Measurements from ENCODE around the gene SCN8A.
"Not testable (repeated sequence)": the region's sequence is repeated elsewhere in the genome, so short reads cannot be mapped to it uniquely, and the experiment has no call there.

The SCN8A gene

GRCh38 chr12:51797301-51797700 lies 206.3 kb downstream of the SCN8A start:
- no peak overlapping the region for H3K27ac ChIP-seq (ENCODE audit: low read depth, low read length)
- H3K9ac ChIP-seq (ENCODE audit: low read length): no peak overlapping the region
- no peaks in the 10 kb centered on the region for H3K36me3 ChIP-seq (ENCODE audit: control insufficient read depth, insufficient read depth, low read length)
- H3K4me1 ChIP-seq (ENCODE audit: control insufficient read depth, insufficient read depth, low read length): no peaks in the 10 kb centered on the region
- H3K27me3 ChIP-seq (ENCODE audit: control insufficient read depth, insufficient read depth, low read length): no peaks in the 10 kb centered on the region
- no peak overlapping the region for H3K4me3 ChIP-seq (ENCODE audit: low read length)

- not testable (repeated sequence) for H3K36me3 ChIP-seq (ENCODE audit: control insufficient read depth, insufficient read depth, low read length); H3K4me1 ChIP-seq (ENCODE audit: control insufficient read depth, insufficient read depth, low read length); H3K4me3 ChIP-seq (ENCODE audit: low read length); H3K27ac ChIP-seq (ENCODE audit: low read depth, low read length); H3K9ac ChIP-seq (ENCODE audit: low read length); H3K27me3 ChIP-seq (ENCODE audit: control insufficient read depth, insufficient read depth, low read length)
Observed at GRCh38 chr12:51798051-51798450, 207.0 kb downstream of the SCN8A start.

DNA sequence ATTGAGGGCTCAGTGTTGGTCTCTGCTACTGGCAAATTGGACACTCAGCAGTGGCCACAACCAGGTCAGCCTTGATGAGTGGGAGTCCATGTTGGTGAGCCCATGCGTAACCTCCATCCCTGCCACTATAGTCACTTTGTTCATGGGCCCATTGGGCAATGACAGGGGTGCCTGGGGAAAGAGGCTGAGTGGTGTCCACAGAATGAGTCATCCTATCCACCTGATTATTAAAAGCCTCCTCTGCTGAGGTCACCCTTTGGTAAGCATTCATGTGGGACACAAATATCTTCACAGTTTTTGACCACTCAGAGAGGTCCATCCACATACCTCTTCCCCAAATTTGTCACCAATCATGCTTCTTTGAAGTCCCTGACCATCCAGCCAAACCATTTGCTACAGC lies 207.5 kb downstream of the SCN8A start:
- no peaks in the 10 kb centered on the region for H3K36me3 ChIP-seq (ENCODE audit: control insufficient read depth, insufficient read depth, low read length)
- no peaks in the 10 kb centered on the region for H3K27me3 ChIP-seq (ENCODE audit: control insufficient read depth, insufficient read depth, low read length)
- H3K9ac ChIP-seq (ENCODE audit: low read length): no peak overlapping the region
- no peaks in the 10 kb centered on the region for H3K4me1 ChIP-seq (ENCODE audit: control insufficient read depth, insufficient read depth, low read length)
- H3K4me3 ChIP-seq (ENCODE audit: low read length): no peak overlapping the region
- H3K27ac ChIP-seq (ENCODE audit: low read depth, low read length): no peak overlapping the region

GRCh38 chr12:51801027-51801426 lies 210.0 kb downstream of the SCN8A start:
- Histone ChIP-seq H3K4me3 (ENCODE audit: low read length) (no peak overlapping the region), H3K36me3 (ENCODE audit: control insufficient read depth, insufficient read depth, low read length) (no peaks in the 10 kb centered on the region), H3K9ac (ENCODE audit: low read length) (no peak overlapping the region), H3K4me1 (ENCODE audit: control insufficient read depth, insufficient read depth, low read length) (no peaks in the 10 kb centered on the region), H3K27me3 (ENCODE audit: control insufficient read depth, insufficient read depth, low read length) (no peaks in the 10 kb centered on the region), H3K27ac (ENCODE audit: low read depth, low read length) (no peak overlapping the region)

GRCh38 chr12:51806896-51807295 lies 215.9 kb downstream of the SCN8A start:
- no peak overlapping the region for H3K27ac ChIP-seq (ENCODE audit: low read depth, low read length)
- H3K27me3 ChIP-seq (ENCODE audit: control insufficient read depth, insufficient read depth, low read length): peaks cover 2% of the 10 kb centered on the region
- H3K9ac ChIP-seq (ENCODE audit: low read length): no peak overlapping the region
- no peaks in the 10 kb centered on the region for H3K4me1 ChIP-seq (ENCODE audit: control insufficient read depth, insufficient read depth, low read length)
- H3K4me3 ChIP-seq (ENCODE audit: low read length): no peak overlapping the region
- H3K36me3 ChIP-seq (ENCODE audit: control insufficient read depth, insufficient read depth, low read length): no peaks in the 10 kb centered on the region

DNA sequence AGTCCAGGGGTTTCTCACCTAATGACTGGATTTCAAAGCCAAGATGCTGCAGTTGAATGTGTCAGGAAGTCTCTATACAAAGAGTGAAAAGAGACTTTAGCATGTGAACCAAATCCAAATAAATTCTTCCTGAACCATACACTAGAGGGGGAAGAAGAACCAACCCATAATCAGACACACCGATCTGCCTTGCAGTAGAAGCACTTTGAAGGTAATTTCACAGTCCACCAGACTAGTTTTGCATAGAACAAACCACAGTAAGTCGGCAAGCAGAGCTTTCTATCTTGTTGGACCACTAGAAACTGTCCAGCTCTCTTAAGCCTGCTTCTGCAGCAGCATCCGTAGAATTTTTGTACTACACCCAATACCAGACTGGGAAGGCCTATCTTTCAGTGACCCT lies 218.2 kb downstream of the SCN8A start:
- peaks cover 2% of the 10 kb centered on the region for H3K27me3 ChIP-seq (ENCODE audit: control insufficient read depth, insufficient read depth, low read length)
- H3K27ac ChIP-seq (ENCODE audit: low read depth, low read length): no peak overlapping the region
- H3K9ac ChIP-seq (ENCODE audit: low read length): no peak overlapping the region
- H3K36me3 ChIP-seq (ENCODE audit: control insufficient read depth, insufficient read depth, low read length): no peaks in the 10 kb centered on the region
- no peak overlapping the region for H3K4me3 ChIP-seq (ENCODE audit: low read length)
- no peaks in the 10 kb centered on the region for H3K4me1 ChIP-seq (ENCODE audit: control insufficient read depth, insufficient read depth, low read length)

DNA sequence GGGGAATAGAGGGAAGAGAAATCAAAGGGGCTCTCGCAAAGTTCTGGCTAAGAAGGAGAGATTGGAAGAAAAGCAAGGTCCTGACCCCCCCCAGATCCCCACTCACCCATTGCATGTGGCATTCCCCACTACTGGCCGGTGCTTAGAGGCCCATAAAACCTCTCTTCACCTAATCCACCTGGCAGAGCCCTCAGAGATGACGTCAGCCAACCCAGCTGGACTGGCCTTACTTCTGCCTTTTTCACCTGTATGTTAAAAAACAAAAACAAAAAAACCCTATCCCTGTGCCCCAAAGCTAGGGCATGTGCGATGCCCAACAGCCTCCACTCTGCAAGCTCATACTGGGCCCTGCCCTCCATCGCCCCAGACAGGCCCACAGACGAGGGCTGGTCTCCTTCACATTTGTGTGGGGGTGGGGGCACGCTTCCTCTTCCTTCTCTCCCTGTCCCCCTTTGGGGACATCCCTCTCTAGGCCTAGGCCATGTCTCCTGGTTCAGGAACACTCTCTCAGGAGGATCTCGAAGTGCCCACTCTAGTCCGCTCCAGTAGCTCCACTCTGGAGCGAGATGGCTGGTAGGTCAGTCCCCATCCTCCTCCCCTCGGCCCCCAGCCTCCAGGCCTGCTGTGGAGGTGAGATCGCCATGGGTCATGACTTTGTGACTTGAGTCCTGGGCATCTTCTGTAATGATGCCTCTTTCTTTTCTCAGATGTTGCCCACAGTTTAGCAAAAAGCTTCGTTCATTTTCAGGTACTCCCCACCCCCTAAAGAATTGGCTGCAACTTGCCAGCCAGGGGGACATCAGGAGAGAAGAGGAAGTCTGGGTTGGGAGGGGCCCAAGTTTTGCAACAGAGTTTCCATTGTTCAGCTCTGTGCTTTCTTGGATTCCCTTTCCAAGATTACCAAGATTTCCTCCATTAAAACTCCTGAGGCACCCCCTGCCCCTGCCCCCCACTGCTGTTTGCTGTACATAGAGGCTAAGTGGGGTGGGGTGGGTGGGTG lies 220.5 kb downstream of the SCN8A start:
- H3K36me3 ChIP-seq (ENCODE audit: control insufficient read depth, insufficient read depth, low read length): no peaks in the 10 kb centered on the region
- H3K9ac ChIP-seq (ENCODE audit: low read length): no peak overlapping the region
- H3K27ac ChIP-seq (ENCODE audit: low read depth, low read length): no peak overlapping the region
- H3K4me3 ChIP-seq (ENCODE audit: low read length): no peak overlapping the region
- H3K4me1 ChIP-seq (ENCODE audit: control insufficient read depth, insufficient read depth, low read length): no peaks in the 10 kb centered on the region
- peaks cover 2% of the 10 kb centered on the region for H3K27me3 ChIP-seq (ENCODE audit: control insufficient read depth, insufficient read depth, low read length)

DNA sequence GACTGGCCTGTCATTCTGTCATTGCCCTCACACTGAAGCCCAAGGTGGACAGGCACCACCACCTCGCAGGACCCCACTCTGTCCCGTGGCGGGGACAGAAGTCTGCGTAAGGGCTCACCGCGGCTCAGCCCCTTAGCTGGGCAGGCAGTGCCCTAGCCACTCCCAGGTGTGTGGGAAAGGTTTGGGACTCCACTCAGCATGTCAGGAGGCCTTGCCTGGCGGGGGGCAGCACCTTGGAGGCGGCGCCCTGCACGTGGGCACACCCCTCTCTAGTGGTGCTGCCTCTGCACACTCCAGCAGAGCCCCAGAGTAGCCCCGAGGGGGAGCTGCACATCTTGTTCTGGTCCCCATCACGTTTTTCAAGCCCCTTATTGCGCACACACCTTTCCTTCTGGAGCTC lies 221.8 kb downstream of the SCN8A start:
- Histone ChIP-seq H3K4me1 (ENCODE audit: control insufficient read depth, insufficient read depth, low read length) (no peaks in the 10 kb centered on the region), H3K27ac (ENCODE audit: low read depth, low read length) (no peak overlapping the region), H3K9ac (ENCODE audit: low read length) (no peak overlapping the region), H3K36me3 (ENCODE audit: control insufficient read depth, insufficient read depth, low read length) (no peaks in the 10 kb centered on the region), H3K4me3 (ENCODE audit: low read length) (no peak overlapping the region), H3K27me3 (ENCODE audit: control insufficient read depth, insufficient read depth, low read length) (peaks cover 2% of the 10 kb centered on the region)

GRCh38 chr12:51813931-51814310 lies 222.9 kb downstream of the SCN8A start:
- peak overlapping the region; percentile 50 for H3K4me3 ChIP-seq (ENCODE audit: low read length)
- no peak overlapping the region for H3K27ac ChIP-seq (ENCODE audit: low read depth, low read length)
- no peaks in the 10 kb centered on the region for H3K27me3 ChIP-seq (ENCODE audit: control insufficient read depth, insufficient read depth, low read length)
- no peaks in the 10 kb centered on the region for H3K36me3 ChIP-seq (ENCODE audit: control insufficient read depth, insufficient read depth, low read length)
- no peak overlapping the region for H3K9ac ChIP-seq (ENCODE audit: low read length)
- no peaks in the 10 kb centered on the region for H3K4me1 ChIP-seq (ENCODE audit: control insufficient read depth, insufficient read depth, low read length)

DNA sequence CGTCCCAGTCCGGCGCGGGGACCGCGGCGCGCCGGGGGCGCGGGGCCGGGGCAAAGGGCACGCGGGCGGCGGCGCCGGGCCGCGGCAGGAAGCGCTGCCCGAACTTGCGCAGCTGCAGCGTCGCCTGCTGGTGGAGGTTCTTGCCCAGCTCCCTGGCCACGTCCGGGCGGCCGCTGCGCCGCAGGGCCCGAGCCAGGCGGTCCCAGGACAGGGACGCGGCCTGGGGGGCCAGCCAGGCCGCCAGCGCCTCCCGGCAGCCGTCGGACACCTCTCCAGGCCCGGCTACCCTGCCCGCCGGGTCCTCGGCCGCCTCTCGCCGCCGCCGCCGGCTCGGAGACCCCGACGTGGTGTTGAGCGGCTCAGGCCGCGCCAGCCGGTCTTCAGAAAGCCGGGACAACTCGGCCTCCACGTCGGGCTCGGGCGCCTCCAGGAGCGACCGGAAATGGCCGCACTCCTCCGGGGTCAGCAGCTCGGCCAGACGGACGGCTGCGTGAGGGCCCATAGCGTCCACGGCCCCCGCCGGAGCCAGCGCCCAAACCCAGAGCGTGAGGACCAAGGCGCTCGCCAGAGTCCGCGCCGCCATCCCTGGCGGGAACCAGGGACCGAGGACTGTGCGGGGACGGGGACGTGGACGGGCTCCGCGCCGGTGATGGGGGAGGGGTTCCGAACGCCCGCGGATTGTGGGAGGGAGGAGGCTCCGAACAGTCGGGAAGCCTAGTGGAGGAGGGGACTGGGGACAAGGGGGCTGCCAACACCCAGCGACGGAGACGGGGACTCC lies 223.5 kb downstream of the SCN8A start:
- Histone ChIP-seq H3K9ac (ENCODE audit: low read length) (peak overlapping the region; percentile 32), H3K27ac (ENCODE audit: low read depth, low read length) (no peak overlapping the region), H3K27me3 (ENCODE audit: control insufficient read depth, insufficient read depth, low read length) (no peaks in the 10 kb centered on the region), H3K36me3 (ENCODE audit: control insufficient read depth, insufficient read depth, low read length) (no peaks in the 10 kb centered on the region), H3K4me1 (ENCODE audit: control insufficient read depth, insufficient read depth, low read length) (no peaks in the 10 kb centered on the region), H3K4me3 (ENCODE audit: low read length) (peak overlapping the region; percentile 61)

GRCh38 chr12:51815571-51815970 lies 224.5 kb downstream of the SCN8A start:
- H3K4me1 ChIP-seq (ENCODE audit: control insufficient read depth, insufficient read depth, low read length): no peaks in the 10 kb centered on the region
- H3K36me3 ChIP-seq (ENCODE audit: control insufficient read depth, insufficient read depth, low read length): no peaks in the 10 kb centered on the region
- no peak overlapping the region for H3K27ac ChIP-seq (ENCODE audit: low read depth, low read length)
- no peak overlapping the region for H3K9ac ChIP-seq (ENCODE audit: low read length)
- H3K4me3 ChIP-seq (ENCODE audit: low read length): no peak overlapping the region
- H3K27me3 ChIP-seq (ENCODE audit: control insufficient read depth, insufficient read depth, low read length): peaks cover 4% of the 10 kb centered on the region

- Histone ChIP-seq H3K4me1 (ENCODE audit: control insufficient read depth, insufficient read depth, low read length) (no peaks in the 10 kb centered on the region), H3K36me3 (ENCODE audit: control insufficient read depth, insufficient read depth, low read length) (no peaks in the 10 kb centered on the region), H3K4me3 (ENCODE audit: low read length) (no peak overlapping the region), H3K9ac (ENCODE audit: low read length) (no peak overlapping the region), H3K27ac (ENCODE audit: low read depth, low read length) (no peak overlapping the region), H3K27me3 (ENCODE audit: control insufficient read depth, insufficient read depth, low read length) (peaks cover 4% of the 10 kb centered on the region)
Observed at GRCh38 chr12:51817027-51817953, 226.3 kb downstream of the SCN8A start.
